ENCODE data around the gene FA2H.
"Not testable (repeated sequence)": the region's sequence is repeated elsewhere in the genome, so short reads cannot be mapped to it uniquely, and the experiment has no call there.

The FA2H gene

DNA sequence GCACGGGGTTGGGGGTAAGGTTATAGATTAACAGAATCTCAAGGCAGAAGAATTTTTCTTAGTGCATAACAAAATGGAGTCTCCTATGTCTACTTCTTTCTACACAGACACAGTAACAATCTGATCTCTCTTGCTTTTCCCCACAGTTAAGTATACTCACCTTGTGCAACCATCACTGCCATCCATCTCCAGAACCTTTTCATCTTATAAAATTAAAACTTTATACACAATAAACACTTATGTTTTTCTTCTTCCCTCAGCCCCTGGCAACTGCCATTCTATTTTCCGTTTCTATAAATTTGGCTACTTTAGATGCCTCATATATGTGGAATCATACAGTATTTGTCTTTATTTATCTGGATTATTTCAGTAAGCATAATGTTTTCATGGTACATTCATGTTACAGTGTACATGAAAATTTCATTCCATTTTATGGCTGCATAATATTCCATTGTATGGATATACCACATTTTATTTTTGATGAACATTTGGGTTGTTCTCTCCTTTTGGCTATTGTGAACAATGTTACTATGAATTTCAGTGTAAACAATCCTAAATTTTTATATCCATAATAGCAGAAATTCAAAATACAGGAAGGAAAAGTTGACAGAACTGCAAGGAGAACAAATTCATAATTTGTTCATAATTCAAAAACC is 25.7 kb upstream of the FA2H start:
- no peak for DNase-seq (ENCODE audit: low read depth)
- H3K4me3 ChIP-seq (ENCODE audit: control insufficient read depth, low read depth, low read length): no peak overlapping the region
- TF ChIP-seq, protein P1, sequence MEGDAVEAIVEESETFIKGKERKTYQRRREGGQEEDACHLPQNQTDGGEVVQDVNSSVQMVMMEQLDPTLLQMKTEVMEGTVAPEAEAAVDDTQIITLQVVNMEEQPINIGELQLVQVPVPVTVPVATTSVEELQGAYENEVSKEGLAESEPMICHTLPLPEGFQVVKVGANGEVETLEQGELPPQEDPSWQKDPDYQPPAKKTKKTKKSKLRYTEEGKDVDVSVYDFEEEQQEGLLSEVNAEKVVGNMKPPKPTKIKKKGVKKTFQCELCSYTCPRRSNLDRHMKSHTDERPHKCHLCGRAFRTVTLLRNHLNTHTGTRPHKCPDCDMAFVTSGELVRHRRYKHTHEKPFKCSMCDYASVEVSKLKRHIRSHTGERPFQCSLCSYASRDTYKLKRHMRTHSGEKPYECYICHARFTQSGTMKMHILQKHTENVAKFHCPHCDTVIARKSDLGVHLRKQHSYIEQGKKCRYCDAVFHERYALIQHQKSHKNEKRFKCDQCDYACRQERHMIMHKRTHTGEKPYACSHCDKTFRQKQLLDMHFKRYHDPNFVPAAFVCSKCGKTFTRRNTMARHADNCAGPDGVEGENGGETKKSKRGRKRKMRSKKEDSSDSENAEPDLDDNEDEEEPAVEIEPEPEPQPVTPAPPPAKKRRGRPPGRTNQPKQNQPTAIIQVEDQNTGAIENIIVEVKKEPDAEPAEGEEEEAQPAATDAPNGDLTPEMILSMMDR (IDR thresholded peaks at IDR 0.05; ENCODE audit: control insufficient read depth, insufficient read depth, low read depth, low read length, missing control alignments): no peak

DNA sequence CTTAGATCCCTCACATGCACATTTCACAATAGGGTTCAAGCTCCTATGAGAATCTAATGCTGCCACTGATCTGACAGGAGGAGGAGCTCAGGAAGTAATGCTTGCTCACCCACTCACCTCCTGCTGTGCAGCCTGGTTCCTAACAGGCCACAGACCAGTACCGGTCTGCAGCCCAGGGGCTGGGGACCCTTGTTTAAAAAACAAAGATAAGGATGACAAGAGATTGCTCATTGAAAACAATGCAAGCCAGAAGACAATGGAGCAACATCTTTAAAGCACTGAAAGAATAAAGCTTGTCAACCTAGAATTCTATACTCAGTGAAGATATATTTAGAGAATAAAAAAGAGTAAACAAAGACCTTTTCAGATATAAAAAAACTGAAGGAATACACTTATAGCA is 22.8 kb upstream of the FA2H start:
- DNase-seq (ENCODE audit: low read depth): no peak
- TF ChIP-seq, protein P1 (IDR thresholded peaks at IDR 0.05; ENCODE audit: control insufficient read depth, insufficient read depth, low read depth, low read length, missing control alignments): no peak
- no peak overlapping the region for H3K4me3 ChIP-seq (ENCODE audit: control insufficient read depth, low read depth, low read length)

DNA sequence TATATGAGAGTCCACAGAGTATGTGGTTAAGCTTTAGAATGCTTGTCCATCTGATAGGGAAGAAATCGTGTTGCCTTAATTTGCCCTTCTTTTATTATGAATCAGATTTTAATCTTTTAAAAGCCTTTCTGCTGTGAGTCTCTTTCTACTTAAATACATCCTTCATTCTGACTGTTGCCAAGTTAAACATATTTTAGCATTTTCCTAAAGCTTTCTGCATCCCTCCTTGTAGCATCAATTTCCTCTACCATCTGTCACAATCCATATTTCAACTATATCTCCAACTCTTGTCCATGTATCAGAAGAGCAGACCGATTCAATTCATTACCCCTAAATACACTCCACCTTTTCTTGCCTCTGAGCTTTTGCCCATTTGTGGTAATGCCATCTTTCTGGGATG is 20.5 kb upstream of the FA2H start:
- DNase-seq (ENCODE audit: low read depth): no peak
- TF ChIP-seq, protein P1 (IDR thresholded peaks at IDR 0.05; ENCODE audit: control insufficient read depth, insufficient read depth, low read depth, low read length, missing control alignments): no peak
- no peak overlapping the region for H3K4me3 ChIP-seq (ENCODE audit: control insufficient read depth, low read depth, low read length)

DNA sequence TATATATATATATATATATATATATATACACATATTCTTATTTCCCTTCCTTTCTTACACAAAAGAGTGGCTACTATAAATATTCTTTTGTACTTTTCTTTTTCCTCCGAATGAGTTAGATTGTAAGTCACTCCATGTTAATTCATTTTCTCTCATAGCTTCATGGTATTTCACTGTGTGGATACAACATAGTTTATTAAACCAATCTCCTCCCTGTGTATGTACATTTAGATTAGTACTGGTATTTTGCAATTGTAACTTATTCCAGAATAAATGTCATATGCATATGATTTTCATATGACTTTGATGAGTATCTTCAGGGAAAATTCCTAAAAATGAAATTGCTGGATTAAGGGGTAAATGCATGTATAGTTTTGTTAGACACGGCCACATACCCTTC is 20.0 kb upstream of the FA2H start:
- no peak overlapping the region for H3K4me3 ChIP-seq (ENCODE audit: control insufficient read depth, low read depth, low read length)
- TF ChIP-seq, protein P1 (IDR thresholded peaks at IDR 0.05; ENCODE audit: control insufficient read depth, insufficient read depth, low read depth, low read length, missing control alignments): no peak
- DNase-seq (ENCODE audit: low read depth): no peak

DNA sequence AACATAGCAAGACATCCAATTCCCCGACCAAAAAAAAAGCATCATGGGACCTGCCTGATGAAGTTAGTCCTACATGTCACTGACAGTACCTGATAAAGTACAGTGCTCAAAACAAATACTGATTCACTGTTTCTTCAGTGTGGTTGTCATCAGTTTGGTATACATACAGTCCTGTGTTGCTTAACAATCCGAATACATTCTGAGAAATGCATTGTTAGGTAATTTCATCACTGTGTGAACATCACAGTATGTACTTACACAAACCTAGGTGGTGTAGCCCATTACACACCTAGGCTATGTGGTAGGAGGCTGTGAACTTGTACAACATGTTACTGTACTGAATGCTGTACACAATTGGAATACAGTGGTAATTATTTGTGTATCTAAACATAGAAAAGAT is 19.0 kb upstream of the FA2H start:
- TF ChIP-seq, protein P1 (IDR thresholded peaks at IDR 0.05; ENCODE audit: control insufficient read depth, insufficient read depth, low read depth, low read length, missing control alignments): no peak
- DNase-seq (ENCODE audit: low read depth): no peak
- H3K4me3 ChIP-seq (ENCODE audit: control insufficient read depth, low read depth, low read length): no peak overlapping the region

DNA sequence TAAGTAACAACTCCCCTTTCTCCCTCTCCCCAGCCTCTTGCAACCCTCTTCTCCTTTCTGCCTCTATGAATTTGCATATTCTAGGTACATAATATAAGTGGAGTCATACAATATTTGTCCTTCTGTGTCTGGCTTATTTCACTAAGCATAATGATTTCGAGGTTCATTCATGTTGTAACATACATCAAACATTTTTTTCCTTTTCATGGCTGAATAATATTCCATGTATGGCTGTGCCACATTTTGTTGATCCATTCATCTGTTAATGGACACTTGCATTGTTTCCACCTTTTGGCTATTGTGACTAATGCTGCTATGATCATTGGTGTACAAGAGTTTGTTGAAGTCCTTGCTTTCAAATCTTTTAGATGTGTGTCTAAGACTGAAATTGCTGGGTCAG is 17.6 kb upstream of the FA2H start:
- TF ChIP-seq, protein P1 (IDR thresholded peaks at IDR 0.05; ENCODE audit: control insufficient read depth, insufficient read depth, low read depth, low read length, missing control alignments): no peak
- H3K4me3 ChIP-seq (ENCODE audit: control insufficient read depth, low read depth, low read length): no peak overlapping the region
- DNase-seq (ENCODE audit: low read depth): no peak

DNA sequence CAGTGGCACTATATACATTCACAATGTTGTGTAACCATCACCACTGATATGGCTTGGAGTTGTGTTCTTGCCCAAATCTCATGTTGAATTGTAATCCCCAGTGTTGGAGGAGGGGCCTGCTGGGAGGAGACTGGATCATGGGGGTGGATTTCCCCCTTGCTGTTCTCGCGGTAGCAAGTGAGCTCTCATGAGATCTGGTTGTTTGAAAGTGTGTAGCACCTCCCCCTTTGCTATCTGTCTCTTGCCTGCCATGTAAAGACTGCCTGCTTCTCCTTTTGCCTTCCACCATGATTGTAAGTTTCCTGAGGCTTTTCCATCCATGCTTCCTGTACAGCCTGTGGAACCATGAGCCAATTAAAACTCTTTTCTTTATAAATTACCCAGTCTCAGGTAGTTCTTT is 17.1 kb upstream of the FA2H start:
- H3K4me3 ChIP-seq (ENCODE audit: control insufficient read depth, low read depth, low read length): not testable (repeated sequence)

More for the DNA sequence above, 17.1 kb upstream of the FA2H start:
- not testable (repeated sequence) for DNase-seq (ENCODE audit: low read depth)

All from AG09309 (cell line).